GM19035 (cell line): Measurements from ENCODE around the gene EIF2B2.

Source experiments
- ATAC-seq: cut with Tn5 transposase; IDR thresholded peaks from one replicate; pipeline ENCODE4 v1.9.1; 2021; ENCODE audit not compliant: unreplicated experiment

Gene EIF2B2

GRCh38 chr14:75002392-75003249, at the start of gene EIF2B2:
Gene EIF2B2, plus strand, starts transcription at chr14:75002921. Its CDS starts 70 bp downstream, at chr14:75002991.
- peak; percentile 99 for ATAC-seq

DNA sequence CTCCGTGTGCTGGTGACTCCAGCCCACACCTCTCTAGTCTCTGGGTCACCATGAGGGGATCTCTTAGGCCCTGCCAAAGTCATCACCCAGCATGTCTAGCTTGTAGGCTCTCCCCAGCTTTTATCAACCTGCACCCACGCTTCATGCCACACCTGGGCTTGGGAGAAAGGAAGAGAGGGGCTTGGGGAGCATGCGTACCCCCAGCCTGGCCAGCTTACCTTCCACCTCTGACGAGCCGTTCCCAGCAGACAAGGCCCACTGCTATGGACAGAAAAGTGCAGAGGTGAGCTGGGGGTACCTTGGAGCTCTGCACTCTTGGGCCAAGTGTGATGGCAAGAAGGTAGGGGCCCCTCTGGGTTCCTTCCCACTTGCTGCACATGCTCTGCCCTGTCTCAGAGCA, 49.0 kb upstream of the EIF2B2 start:
- no peak for ATAC-seq

- ATAC-seq: no peak
Measured at GRCh38 chr14:74954232-74954946, 48.3 kb upstream of the EIF2B2 start.

DNA sequence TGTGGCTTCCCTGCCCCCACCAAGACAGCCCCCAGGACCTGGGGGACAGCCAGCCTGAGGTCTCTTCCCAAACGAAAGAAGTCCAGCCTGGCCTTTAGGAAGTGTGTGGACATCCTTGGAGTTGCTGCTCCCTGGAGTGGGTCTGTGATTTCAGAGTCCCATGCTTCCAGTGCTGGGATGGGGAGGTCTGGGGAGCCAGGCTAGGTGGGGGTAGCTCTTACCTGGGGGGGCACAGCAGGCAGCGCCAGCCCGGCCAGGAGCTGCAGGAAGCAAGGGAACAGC, 47.8 kb upstream of the EIF2B2 start:
- ATAC-seq: no peak

GRCh38 chr14:74955229-74956026, 47.3 kb upstream of the EIF2B2 start, which contains the start of gene PGF:
Gene PGF, minus strand, starts transcription at chr14:74955597. Its CDS starts 355 bp downstream, at chr14:74955242.
- ATAC-seq: peak; percentile 58

DNA sequence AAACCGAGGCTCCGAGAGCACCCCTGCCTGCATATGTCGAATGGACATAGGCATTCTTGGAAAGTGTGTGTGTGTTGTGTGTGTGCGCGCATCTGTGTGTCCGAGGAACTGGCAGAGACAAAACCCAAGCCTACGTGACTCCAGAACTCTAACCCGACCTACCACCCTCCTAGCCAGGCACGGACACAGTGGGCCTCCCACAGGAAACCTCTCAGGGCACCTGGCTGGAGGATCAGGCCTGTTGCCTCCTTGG, 46.8 kb upstream of the EIF2B2 start:
- no peak for ATAC-seq

- no peak for ATAC-seq
Measured at GRCh38 chr14:74956280-74957072, 46.2 kb upstream of the EIF2B2 start.

DNA sequence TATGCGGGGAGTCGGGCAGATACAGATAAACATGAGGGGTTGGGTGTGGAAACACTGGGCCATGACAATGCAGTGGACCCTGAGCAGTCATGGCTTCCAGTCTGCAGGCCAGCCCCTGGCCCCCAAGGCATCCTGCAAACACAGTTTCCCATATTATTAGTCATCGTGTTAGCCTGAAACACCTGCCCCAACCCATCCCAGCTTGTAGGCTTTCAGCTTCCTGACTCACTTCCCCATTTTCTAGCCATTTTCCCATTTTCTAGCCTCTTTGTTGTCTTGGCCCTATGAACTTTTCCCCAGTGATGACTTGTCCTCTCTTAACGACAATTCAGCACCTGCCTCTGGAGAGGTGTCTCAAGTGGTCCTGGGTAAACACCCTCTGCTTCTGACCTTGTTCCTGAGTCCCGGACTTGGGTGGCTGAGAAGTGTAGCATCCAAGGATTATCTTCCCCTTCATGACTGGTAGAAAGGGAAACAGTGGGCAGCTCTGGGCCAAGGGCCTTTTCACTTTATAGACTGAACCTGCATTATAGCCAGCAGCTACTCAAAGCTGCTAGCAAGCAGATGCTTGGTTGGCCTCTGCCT, 43.0 kb upstream of the EIF2B2 start:
- ATAC-seq: no peak

DNA sequence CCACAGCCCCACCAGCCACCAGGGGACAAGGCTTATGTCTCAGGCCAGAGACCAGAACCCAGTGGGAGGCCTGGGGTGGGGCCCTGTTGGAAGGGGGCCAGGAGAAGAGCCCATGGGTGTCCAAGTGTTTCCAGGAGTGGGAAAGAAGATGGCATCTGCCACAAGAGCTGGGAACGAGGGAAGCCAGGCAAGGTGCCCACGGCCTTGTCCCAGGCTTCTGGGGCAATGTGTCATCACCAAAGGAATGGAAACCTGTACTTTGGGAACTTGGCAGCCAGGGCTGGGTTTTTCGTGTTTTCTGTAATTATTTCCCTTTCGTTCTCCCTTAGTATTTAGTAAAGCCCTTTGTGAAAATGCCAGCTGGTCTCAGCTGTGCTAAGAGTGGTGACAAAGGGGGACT, 42.0 kb upstream of the EIF2B2 start:
- ATAC-seq: no peak

DNA sequence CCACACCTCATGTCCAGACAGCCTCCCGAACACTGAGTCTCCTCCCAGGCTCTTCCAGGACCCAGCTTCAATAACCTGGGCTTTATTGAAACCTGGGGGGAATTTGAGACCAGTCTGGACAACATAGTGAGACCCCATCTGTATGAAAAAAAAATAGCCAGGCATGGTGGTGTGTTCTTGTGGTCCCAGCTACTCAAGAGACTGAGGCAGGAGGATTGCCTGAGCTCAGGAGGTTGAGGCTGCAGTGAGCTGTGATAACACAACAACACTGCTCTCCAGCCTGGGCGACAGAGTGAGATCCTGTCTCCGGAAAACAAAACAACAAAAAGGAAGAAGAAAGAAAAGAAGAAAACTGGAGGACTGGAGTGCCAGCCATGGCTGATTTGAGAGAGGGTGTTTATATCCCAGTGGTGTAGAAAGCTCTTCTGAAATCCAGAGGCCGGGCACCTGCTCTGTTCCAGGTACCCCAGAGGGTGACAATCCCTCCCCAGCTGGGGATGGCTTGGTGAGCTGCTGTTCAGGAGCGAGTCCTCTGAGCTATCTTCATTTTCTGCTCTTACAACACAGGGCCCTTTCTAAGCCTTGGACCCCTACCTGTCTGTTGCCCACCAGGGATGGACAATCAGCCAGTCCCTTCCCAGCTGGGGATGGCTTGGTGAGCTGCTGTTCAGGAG, 41.3 kb upstream of the EIF2B2 start:
- no peak for ATAC-seq

- ATAC-seq: no peak
Measured at GRCh38 chr14:74962046-74962445, 40.7 kb upstream of the EIF2B2 start.

DNA sequence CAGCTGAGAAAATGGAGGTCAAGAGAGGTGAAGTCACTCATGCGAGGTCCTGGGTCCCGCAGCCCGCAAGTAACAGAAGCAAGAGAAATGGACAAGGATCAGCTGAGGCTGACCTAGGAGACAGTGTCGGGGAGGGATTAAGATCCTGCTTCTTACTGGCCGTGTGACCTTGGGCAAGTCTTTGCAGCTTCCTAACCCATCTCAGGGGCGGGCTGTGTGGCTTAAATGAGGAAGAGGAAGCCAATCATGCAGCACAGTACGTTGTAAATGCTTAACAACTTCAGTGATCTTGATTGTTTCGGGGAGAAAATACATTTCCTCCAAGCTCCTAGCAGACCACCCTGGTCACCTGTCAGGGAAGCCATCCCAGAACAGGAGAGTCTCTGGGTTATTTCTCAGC, 40.2 kb upstream of the EIF2B2 start:
- ATAC-seq: no peak

GRCh38 chr14:74963178-74963704, 39.5 kb upstream of the EIF2B2 start:
- ATAC-seq: no peak

GRCh38 chr14:74963705-74964271, 38.9 kb upstream of the EIF2B2 start:
- ATAC-seq: no peak

DNA sequence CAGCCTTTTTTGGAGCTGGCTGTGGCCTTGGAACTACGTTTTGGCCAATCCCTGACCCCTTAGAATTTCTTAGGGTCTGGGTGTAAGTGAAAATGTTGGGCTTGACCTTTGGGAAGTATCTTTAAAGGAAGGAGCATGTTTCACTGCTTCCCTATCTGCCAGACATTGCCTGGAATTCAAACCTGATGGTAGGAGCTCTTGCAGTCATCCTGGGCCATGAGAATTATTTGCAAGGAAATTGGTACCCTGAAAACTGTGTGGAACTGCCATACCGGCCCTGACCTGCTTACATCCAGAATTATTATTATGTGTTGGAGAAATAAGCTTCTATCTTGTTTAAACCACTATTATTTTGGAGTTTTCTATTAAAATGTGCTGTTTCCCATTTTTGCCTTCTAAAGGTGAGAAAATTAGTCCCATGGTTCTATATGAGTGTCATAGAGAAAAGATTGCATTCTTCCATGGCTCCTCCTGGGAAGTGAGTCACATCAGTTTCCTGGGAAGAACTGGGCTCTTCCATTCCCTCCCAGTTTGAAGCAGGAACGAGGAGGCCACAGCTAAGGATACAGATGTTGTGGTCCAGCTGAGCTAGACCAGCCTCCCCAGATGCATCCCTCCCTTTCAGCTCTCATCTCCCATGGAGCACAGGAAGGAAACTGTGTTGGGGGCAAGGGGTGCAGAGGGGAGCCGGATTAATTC, 37.8 kb upstream of the EIF2B2 start:
- no peak for ATAC-seq

DNA sequence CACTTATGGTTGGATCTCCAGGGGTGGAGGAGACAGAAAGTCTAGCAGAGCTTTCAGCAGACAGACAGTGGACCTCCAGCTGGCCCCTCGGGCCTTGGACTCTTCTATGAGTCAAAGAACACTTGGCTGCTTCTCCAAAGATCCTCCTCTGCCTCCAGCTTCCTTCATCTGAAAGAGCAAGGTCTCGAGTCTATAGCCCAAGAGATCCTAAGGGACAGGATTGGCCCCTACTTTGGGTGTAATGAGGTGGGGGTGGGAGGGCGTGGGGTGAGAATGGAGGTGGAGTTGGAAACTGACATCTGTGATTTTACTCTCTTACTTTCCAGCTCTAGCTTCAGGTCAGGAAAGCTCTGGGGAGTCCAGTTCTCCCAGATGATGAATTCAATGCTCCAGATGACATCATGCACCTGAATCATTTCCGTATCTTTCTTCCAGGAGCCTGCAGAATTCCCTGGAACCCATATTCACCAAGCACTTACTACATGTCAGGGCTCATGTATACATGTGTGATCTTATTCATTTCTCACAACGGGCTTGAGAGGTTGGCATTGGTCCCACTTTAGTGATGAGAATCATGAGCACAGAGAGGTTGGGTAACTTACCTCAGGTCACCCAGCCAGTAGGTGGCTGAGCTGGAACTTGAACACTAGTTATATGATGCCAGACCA, 37.1 kb upstream of the EIF2B2 start:
- no peak for ATAC-seq

DNA sequence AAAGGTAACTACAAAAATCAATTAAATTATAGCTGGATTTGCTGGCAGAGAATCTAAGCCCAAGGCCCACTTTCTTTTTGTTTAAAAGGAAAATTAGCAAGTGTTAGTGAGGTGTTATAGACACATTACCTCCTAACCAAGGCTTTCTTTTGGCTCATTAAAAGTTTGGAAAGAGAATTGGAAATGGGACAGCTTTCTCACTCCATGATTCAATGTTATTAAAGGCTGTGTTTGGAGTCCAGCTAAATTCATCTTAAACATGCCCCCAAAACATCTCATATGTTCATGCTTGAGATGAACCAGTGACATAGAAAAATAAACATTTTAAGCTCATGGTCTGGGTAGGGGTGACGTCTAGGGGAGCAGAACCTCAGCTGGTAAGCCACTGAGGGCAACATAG, 33.9 kb upstream of the EIF2B2 start:
- no peak for ATAC-seq

GRCh38 chr14:74973003-74973653, 29.6 kb upstream of the EIF2B2 start:
- no peak for ATAC-seq
